Prostate gland (tissue), 2 donors: ENCODE measurements around the gene CCDC85A.

Experiments used
- POLR2A ChIP-seq: fragments of 450-650 bp; IDR thresholded peaks from one replicate; pipeline ENCODE4 v1.6.1; 2016; ENCODE audit warnings: antibody characterized with exemption, mild to moderate bottlenecking
- POLR2AphosphoS5 ChIP-seq: sonication (generic); formaldehyde crosslinking; IDR thresholded peaks from one replicate; pipeline ENCODE4 v1.6.1; 2017; ENCODE audit warnings: antibody characterized with exemption
- TF ChIP-seq, protein P1 (sequence below), 4 experiments: fragments of 200-600 bp in 2 of 4; fragments of 450-650 bp in 2 of 4; sonication (generic) in 2 of 4; IDR thresholded peaks; 1 replicate in 3 of 4; 2 replicates in 1 of 4; pipeline ENCODE4 v1.5.1; 2016 to 2019; ENCODE audit warnings: antibody characterized with exemption in 4 of 4, mild to moderate bottlenecking in 2 of 4, moderate library complexity in 2 of 4

DNA sequence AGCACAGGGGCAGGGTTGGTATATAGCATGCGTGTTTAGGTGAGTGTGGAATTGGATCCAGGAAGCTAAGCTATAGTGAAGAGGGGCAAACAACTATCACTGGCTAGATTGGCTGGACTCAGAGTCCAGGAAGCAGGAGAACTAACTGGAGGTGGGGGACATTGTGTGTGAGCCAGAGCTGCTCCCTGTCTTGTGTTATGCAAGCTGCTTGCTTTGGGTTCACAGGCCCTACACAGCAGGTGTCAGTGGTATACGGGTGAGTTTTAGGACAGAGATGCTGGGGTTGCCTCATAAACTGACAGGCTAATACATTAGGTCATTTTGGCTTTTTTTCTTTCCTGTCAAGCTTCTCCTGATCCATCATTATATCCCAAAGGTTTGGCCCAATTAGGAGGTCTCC, 87.5 kb downstream of the CCDC85A start:
- TF ChIP-seq, protein P1, sequence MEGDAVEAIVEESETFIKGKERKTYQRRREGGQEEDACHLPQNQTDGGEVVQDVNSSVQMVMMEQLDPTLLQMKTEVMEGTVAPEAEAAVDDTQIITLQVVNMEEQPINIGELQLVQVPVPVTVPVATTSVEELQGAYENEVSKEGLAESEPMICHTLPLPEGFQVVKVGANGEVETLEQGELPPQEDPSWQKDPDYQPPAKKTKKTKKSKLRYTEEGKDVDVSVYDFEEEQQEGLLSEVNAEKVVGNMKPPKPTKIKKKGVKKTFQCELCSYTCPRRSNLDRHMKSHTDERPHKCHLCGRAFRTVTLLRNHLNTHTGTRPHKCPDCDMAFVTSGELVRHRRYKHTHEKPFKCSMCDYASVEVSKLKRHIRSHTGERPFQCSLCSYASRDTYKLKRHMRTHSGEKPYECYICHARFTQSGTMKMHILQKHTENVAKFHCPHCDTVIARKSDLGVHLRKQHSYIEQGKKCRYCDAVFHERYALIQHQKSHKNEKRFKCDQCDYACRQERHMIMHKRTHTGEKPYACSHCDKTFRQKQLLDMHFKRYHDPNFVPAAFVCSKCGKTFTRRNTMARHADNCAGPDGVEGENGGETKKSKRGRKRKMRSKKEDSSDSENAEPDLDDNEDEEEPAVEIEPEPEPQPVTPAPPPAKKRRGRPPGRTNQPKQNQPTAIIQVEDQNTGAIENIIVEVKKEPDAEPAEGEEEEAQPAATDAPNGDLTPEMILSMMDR (IDR thresholded peaks at IDR 0.05) = no peak
- no peak for TF ChIP-seq POLR2A
- no peak for TF ChIP-seq POLR2AphosphoS5
